Pancreas (tissue), 10 donors: ENCODE measurements around the gene ELF3. TPM values are rescaled to one million over a fixed set of nuclear protein-coding genes. Genes with fewer than 3 reads are reported as not detected.

ENCODE experiments used
- ATAC-seq, 4 donors: fragments of 200-7000 bp; cut with Tn5 transposase; one replicate each; pipeline versions ENCODE4 v1.8.0 to v1.9.1; 2020; ENCODE audit warnings: mild to moderate bottlenecking in 4 of 4, moderate library complexity in 4 of 4
- DNase-seq, 6 donors: peaks; one replicate each; pipeline ENCODE4 v3.0.0-alpha.2; 2020
- FAIRE-seq: peaks from 2 replicates; lab custom pipeline; 2012; peaks lifted over from hg19 to GRCh38; lab: Jason Lieb, UNC
- H3K27ac ChIP-seq, 4 donors: fragments of 200-600 bp; sonication (generic); 1 replicate in 3 of 4; 2 replicates in 1 of 4; pipeline versions ENCODE4 v1.5.0 to v1.8.0; 2020
- H3K27me3 ChIP-seq, 4 donors: fragments of 200-600 bp; one replicate each; pipeline ENCODE4 v1.8.0; 2021
- H3K36me3 ChIP-seq, 3 donors: fragments of 200-600 bp; sonication (generic) in 1 of 3; one replicate each; pipeline versions ENCODE4 v1.5.0 to v1.8.0; 2020 to 2021
- H3K4me1 ChIP-seq, 3 donors: fragments of 200-600 bp; one replicate each; pipeline ENCODE4 v1.8.0; 2021
- H3K4me3 ChIP-seq, 4 donors: fragments of 200-600 bp; sonication (generic) in 2 of 4; one replicate each; pipeline versions ENCODE4 v1.5.0 to v1.8.0; 2020 to 2021
- H3K9me3 ChIP-seq, 4 donors: fragments of 200-600 bp; one replicate each; pipeline ENCODE4 v1.8.0; 2021
- WGBS, 2 donors: extraction: QIAGEN DNeasy Blood & Tissue Kit; methylation state at CpG; one replicate each; pipeline ENCODE4 v1.1.7; 2013; 5-methylcytosine and 5-hydroxymethylcytosine counted together
- intact Hi-C, 3 donors: fragments of 100-400 bp; cut with DNase I; formaldehyde crosslinking; loops; one replicate each; pipeline versions ENCODE4 v1.11.1 to v1.14.2; 2022
- polyA plus RNA-seq, 2 donors: library from polyadenylated mRNA; stranded (reverse); fragments of 200-250 nt; gene quantifications; one replicate each; pipeline ENCODE4 v1.2.3, GENCODE V29; 2013
- total RNA-seq, 6 donors: library from RNA; stranded (reverse); fragmentation: NEBNext Ultra II Directional in 4 of 6; extraction: Animal tissue kit (Norgen Biotek cat#: 25700) in 4 of 6; gene quantifications; one replicate each; pipeline versions ENCODE4 v1.2.1 to v1.2.4, GENCODE V29; 2021 to 2023
- TF ChIP-seq, protein P1 (sequence below), 4 donors: fragments of 200-600 bp; sonication (generic) in 3 of 4; IDR thresholded peaks; one replicate each; pipeline versions ENCODE4 v1.5.0 to v1.8.0; 2021; ENCODE audit warnings: antibody characterized with exemption in 4 of 4
- donor health status: healthy with polysubstance abuse.
- donor health status: DM: no; HTN: no; CAD: no; lungs with moderate emphysema.
- donor health status: DM: no; HTN: no; CAD: no.
- donor health status: control.
- donor health status: control.
- donor health status: Bipolar disorder and iron deficiency.
- donor health status: DM: yes; HTN: yes; CAD: no.
- donor health status: DM: no; HTN: no; CAD: no.
- donor health status: DM: no; HTN: no; CAD: no.
- donor health status: DM: yes; HTN: yes; CAD: no.

ELF3 gene
- total and polyA plus RNA-seq, 8 donors = 99.3 to 447 (median 211) TPM

DNA sequence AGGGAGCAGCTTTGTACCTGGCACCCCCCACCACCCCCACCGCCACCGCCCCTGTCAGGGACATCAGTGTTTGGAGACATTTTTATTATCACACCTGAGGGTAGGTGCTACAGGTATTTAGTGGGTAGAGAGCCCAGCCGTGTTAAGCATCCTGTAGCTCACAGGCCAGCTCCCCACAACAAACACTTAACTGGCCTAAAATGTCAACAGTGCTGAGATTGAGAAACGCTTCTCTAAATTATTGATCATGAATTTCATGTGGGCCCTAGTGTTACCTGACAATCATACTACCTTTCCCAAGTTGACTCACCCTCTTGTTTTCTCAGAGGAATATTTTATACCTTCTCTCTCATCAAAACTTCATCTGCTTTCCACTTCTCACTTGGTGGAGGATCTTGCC lies 21.4 kb downstream of the ELF3 start:
- no peak for FAIRE-seq
- WGBS, 2 donors = 45 to 60% methylated on average over 4 of the region's 4 CpGs
- no peaks in the 10 kb centered on the region for H3K36me3 ChIP-seq
- intact Hi-C loops = no loop called here
- no peak overlapping the region for H3K4me3 ChIP-seq
- peak overlapping the region in 2 of 4 donors; percentile 42 to 57 for H3K27ac ChIP-seq
- no peaks in the 10 kb centered on the region for H3K9me3 ChIP-seq
- no peak for ATAC-seq
- peak in 1 of 6 donors; percentile 5 for DNase-seq
- TF ChIP-seq, protein P1, sequence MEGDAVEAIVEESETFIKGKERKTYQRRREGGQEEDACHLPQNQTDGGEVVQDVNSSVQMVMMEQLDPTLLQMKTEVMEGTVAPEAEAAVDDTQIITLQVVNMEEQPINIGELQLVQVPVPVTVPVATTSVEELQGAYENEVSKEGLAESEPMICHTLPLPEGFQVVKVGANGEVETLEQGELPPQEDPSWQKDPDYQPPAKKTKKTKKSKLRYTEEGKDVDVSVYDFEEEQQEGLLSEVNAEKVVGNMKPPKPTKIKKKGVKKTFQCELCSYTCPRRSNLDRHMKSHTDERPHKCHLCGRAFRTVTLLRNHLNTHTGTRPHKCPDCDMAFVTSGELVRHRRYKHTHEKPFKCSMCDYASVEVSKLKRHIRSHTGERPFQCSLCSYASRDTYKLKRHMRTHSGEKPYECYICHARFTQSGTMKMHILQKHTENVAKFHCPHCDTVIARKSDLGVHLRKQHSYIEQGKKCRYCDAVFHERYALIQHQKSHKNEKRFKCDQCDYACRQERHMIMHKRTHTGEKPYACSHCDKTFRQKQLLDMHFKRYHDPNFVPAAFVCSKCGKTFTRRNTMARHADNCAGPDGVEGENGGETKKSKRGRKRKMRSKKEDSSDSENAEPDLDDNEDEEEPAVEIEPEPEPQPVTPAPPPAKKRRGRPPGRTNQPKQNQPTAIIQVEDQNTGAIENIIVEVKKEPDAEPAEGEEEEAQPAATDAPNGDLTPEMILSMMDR (IDR thresholded peaks at IDR 0.05) = no peak
- H3K4me1 ChIP-seq = peaks cover 19 to 30% (median 29%) of the 10 kb centered on the region in 3 donors
- no peaks in the 10 kb centered on the region for H3K27me3 ChIP-seq

DNA sequence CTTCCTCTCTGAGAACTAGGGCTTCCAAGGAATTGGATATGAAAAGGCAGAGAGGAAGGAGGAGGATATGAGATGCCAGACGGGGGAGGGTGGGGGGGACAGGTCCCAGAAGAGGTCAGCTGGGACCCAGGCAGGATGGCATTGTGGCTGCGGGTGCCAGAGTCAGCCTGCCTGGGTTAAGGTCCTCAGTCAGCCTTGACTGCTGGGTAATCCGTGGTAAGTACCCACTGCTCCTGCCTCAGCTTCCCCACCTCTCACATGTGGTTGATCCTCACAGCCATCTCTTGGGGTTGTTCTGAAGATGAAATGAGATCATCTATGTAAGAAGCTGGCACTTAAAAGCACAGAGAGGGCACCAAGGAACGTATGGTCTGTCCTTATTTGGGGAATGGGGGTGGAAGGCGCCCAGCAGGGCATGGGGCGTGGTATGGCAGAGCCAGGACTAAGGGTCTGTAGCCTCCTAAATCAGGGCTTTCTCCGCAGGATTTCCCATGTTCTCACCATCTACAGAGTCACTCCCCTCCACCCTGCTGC lies 23.8 kb downstream of the ELF3 start:
- H3K36me3 ChIP-seq = no peaks in the 10 kb centered on the region
- FAIRE-seq (no peak), DNase-seq (peak in 1 of 6 donors; percentile 20), ATAC-seq (no peak)
- TF ChIP-seq, protein P1 (IDR thresholded peaks at IDR 0.05) = no peak
- peak overlapping the region in 2 of 4 donors; percentile 13 to 21 for H3K4me3 ChIP-seq
- H3K4me1 ChIP-seq = peaks cover 23 to 49% (median 38%) of the 10 kb centered on the region in 3 donors
- no peaks in the 10 kb centered on the region for H3K9me3 ChIP-seq
- no peaks in the 10 kb centered on the region for H3K27me3 ChIP-seq
- peak overlapping the region; percentile 89 to 93 (median 92) for H3K27ac ChIP-seq
- intact Hi-C loops = no loop called here
- 67% methylated on average over 7 of the region's 7 CpGs for WGBS, 2 donors

- TF ChIP-seq, protein P1 (IDR thresholded peaks at IDR 0.05) = no peak
- H3K36me3 ChIP-seq = no peaks in the 10 kb centered on the region
- no peaks in the 10 kb centered on the region for H3K9me3 ChIP-seq
- H3K4me3 ChIP-seq = peak overlapping the region in 2 of 4 donors; percentile 13 to 21
- H3K27me3 ChIP-seq = no peaks in the 10 kb centered on the region
- FAIRE-seq = no peak
- intact Hi-C loops = no loop called here
- WGBS, 2 donors = 19 to 24% methylated on average over 20 of the region's 20 CpGs
- DNase-seq = peak; percentile 89 to 99 (median 97)
- peaks cover 23 to 49% (median 38%) of the 10 kb centered on the region in 3 donors for H3K4me1 ChIP-seq
- H3K27ac ChIP-seq = peak overlapping the region; percentile 89 to 93 (median 92)
- ATAC-seq = peak; percentile 92 to 96 (median 94)
Observed at GRCh38 chr1:202034683-202035462, 24.5 kb downstream of the ELF3 start.

GRCh38 chr1:202036595-202037387 lies 26.4 kb downstream of the ELF3 start:
- H3K4me1 ChIP-seq = peaks cover 23 to 42% (median 38%) of the 10 kb centered on the region in 3 donors
- H3K36me3 ChIP-seq = no peaks in the 10 kb centered on the region
- FAIRE-seq (no peak), DNase-seq (peak in 1 of 6 donors; percentile 28), ATAC-seq (peak in 1 of 4 donors; percentile 3)
- intact Hi-C loops = no loop called here
- H3K27ac ChIP-seq = peak overlapping the region in 3 of 4 donors; percentile 12 to 93 (median 92)
- H3K9me3 ChIP-seq = no peaks in the 10 kb centered on the region
- H3K27me3 ChIP-seq = no peaks in the 10 kb centered on the region
- WGBS, 2 donors = 71 to 73% methylated on average over 9 of the region's 9 CpGs
- TF ChIP-seq, protein P1 (IDR thresholded peaks at IDR 0.05) = no peak
- no peak overlapping the region for H3K4me3 ChIP-seq
